RWPE1 (cell line): ENCODE measurements around the gene RASAL3.
"Not testable (repeated sequence)": the region's sequence is repeated elsewhere in the genome, so short reads cannot be mapped to it uniquely, and the experiment has no call there.

Source experiments
- CTCF ChIA-PET: fragments of 350-600 bp; sonication (Branson Sonifier 250); formaldehyde crosslinking; extraction: SDS; loops from one replicate; lab custom pipeline; 2021; lab: Yijun Ruan, JAX
- POLR2A ChIA-PET: fragments of 400-600 bp; formaldehyde crosslinking; extraction: SDS; loops from one replicate; lab custom pipeline; 2020; ENCODE audit warnings: antibody characterized with exemption; ENCODE audit not compliant: low non-redundant PET; lab: Yijun Ruan, JAX
- DNase-seq: peaks from one replicate; pipeline ENCODE4 v3.0.0; 2012; ENCODE audit warnings: low spot score
- H3K27ac ChIP-seq: fragments of 450-650 bp; 2 replicates; pipeline ENCODE4 v1.5.1; 2017
- CTCF ChIP-seq: fragments of 450-650 bp; conservative IDR thresholded peaks from 2 replicates; pipeline ENCODE4 v1.5.1; 2017; ENCODE audit warnings: low read depth, mild to moderate bottlenecking

Gene RASAL3

GRCh38 chr19:15487038-15487437 is 22.7 kb upstream of the RASAL3 start:
- ChIA-PET POLR2A (no interaction called here), CTCF (no interaction called here)

GRCh38 chr19:15485768-15486167 is 21.4 kb upstream of the RASAL3 start:
- ChIA-PET POLR2A (interaction anchor here (0.6 kb wide), 1 partner anchor 69 kb away, joined by 5 read pairs; no protein-coding TSS in a partner anchor), CTCF (interaction anchor here (0.6 kb wide), 3 partner anchors 762 to 1528 kb away, joined by 3 to 6 read pairs (median 3); no protein-coding TSS in a partner anchor)
- H3K27ac ChIP-seq, DNase-seq: not testable (repeated sequence)

More at GRCh38 chr19:15487038-15487437, 22.7 kb upstream of the RASAL3 start:
- no peak for DNase-seq
- no peak overlapping the region for H3K27ac ChIP-seq
- TF ChIP-seq CTCF, result no peak

- CTCF ChIA-PET, result interaction anchor here (0.8 kb wide), 1 partner anchor 244 kb away, joined by 3 read pairs; no protein-coding TSS in a partner anchor
- DNase-seq, H3K27ac ChIP-seq, POLR2A ChIA-PET: not testable (repeated sequence)
Observed at GRCh38 chr19:15480996-15481395, 16.7 kb upstream of the RASAL3 start.

GRCh38 chr19:15479391-15480345 is 15.3 kb upstream of the RASAL3 start, which contains the start of gene PGLYRP2:
Gene PGLYRP2, minus strand, starts transcription at chr19:15479501. Its CDS starts 130 bp downstream, at chr19:15479371.
- no peak within 1 kb of the TSS for H3K27ac ChIP-seq
- no peak for DNase-seq
- ChIA-PET CTCF (interaction anchor here (0.6 to 1.0 kb wide), 5 partner anchors 70 to 1533 kb away, joined by 3 to 4 read pairs (median 3); no protein-coding TSS in a partner anchor), POLR2A (no interaction called here)
- TF ChIP-seq CTCF, result no peak

GRCh38 chr19:15476325-15476724 is 12.0 kb upstream of the RASAL3 start:
- no peak for TF ChIP-seq CTCF
- no peak overlapping the region for H3K27ac ChIP-seq
- ChIA-PET POLR2A (no interaction called here), CTCF (interaction anchor here (0.6 kb wide), 1 partner anchor 323 kb away, joined by 4 read pairs; no protein-coding TSS in a partner anchor)
- DNase-seq, result no peak

GRCh38 chr19:15475611-15476010 is 11.3 kb upstream of the RASAL3 start:
- ChIA-PET POLR2A (no interaction called here), CTCF (no interaction called here)
- no peak for TF ChIP-seq CTCF
- DNase-seq, result no peak
- no peak overlapping the region for H3K27ac ChIP-seq

- DNase-seq, result no peak
- H3K27ac ChIP-seq, result no peak overlapping the region
- ChIA-PET CTCF (no interaction called here), POLR2A (no interaction called here)
- TF ChIP-seq CTCF, result no peak
Observed at GRCh38 chr19:15475169-15475568, 10.8 kb upstream of the RASAL3 start.

GRCh38 chr19:15473821-15474220 is 9.5 kb upstream of the RASAL3 start:
- H3K27ac ChIP-seq, CTCF ChIA-PET, DNase-seq, POLR2A ChIA-PET: not testable (repeated sequence)
